ENCODE results near the gene MEIKIN.

The MEIKIN gene

GRCh38 chr5:131991593-131992324 lies 46.3 kb upstream of the MEIKIN start:
- TF ChIP-seq MAX (IDR thresholded peaks at IDR 0.05; ENCODE audit: low read depth, low read length), result no peak
- TF ChIP-seq, protein P1, sequence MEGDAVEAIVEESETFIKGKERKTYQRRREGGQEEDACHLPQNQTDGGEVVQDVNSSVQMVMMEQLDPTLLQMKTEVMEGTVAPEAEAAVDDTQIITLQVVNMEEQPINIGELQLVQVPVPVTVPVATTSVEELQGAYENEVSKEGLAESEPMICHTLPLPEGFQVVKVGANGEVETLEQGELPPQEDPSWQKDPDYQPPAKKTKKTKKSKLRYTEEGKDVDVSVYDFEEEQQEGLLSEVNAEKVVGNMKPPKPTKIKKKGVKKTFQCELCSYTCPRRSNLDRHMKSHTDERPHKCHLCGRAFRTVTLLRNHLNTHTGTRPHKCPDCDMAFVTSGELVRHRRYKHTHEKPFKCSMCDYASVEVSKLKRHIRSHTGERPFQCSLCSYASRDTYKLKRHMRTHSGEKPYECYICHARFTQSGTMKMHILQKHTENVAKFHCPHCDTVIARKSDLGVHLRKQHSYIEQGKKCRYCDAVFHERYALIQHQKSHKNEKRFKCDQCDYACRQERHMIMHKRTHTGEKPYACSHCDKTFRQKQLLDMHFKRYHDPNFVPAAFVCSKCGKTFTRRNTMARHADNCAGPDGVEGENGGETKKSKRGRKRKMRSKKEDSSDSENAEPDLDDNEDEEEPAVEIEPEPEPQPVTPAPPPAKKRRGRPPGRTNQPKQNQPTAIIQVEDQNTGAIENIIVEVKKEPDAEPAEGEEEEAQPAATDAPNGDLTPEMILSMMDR (IDR thresholded peaks at IDR 0.05; ENCODE audit: low read depth, low read length), result no peak
- TF ChIP-seq POLR2A (IDR thresholded peaks at IDR 0.05; ENCODE audit: extremely low read depth, insufficient read length), result no peak
- no peak for TF ChIP-seq MYC (IDR thresholded peaks at IDR 0.05; ENCODE audit: low read depth, low read length)
- no peak overlapping the region for H3K4me3 ChIP-seq (ENCODE audit: low read depth, low read length)
- no peak for DNase-seq (ENCODE audit: low read depth)

DNA sequence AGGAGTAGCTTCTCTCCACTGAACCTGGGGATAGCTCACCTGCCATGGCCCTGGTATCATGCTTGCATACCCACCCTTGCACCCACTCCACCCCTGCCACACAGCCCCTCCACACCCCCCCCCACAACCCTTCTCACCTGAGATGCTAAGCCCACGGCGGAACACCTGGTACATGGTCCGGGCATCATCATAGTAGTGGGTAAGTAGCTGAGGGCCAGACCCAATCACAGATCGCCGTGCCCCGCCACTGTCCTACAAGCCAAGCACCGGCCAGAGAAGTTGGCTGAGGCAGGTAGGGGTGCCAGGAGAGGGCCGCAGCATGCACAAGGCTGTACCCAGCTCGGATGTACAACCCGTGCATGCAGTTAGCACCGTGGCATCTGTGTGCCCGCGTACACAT lies 45.3 kb upstream of the MEIKIN start:
- TF ChIP-seq MYC (IDR thresholded peaks at IDR 0.05; ENCODE audit: low read depth, low read length), result no peak
- no peak for TF ChIP-seq POLR2A (IDR thresholded peaks at IDR 0.05; ENCODE audit: extremely low read depth, insufficient read length)
- TF ChIP-seq MAX (IDR thresholded peaks at IDR 0.05; ENCODE audit: low read depth, low read length), result no peak
- TF ChIP-seq, protein P1 (IDR thresholded peaks at IDR 0.05; ENCODE audit: low read depth, low read length), result no peak
- H3K4me3 ChIP-seq (ENCODE audit: low read depth, low read length), result no peak overlapping the region
- DNase-seq (ENCODE audit: low read depth), result no peak

DNA sequence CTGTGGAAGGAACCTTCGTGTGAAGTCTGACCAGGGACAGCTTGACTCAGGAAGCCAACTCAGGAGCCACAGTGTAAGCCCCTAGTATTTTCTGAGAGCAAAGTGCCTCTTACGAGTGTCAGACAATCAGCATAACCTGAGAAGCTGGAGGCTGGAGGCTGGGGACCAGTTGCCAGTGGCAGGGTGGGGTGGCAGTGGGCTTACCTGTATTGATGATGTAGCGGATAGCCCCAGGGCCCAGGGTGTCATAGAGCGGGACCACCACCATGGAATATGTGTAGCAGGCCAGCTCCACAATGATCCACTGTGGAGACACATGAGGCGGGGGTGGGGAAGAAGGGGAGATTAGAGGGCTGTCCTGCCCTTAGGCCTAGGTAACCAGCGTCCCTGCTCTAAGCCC lies 43.1 kb upstream of the MEIKIN start:
- no peak for DNase-seq (ENCODE audit: low read depth)
- TF ChIP-seq POLR2A (IDR thresholded peaks at IDR 0.05; ENCODE audit: extremely low read depth, insufficient read length) (no peak), MYC (IDR thresholded peaks at IDR 0.05; ENCODE audit: low read depth, low read length) (no peak), MAX (IDR thresholded peaks at IDR 0.05; ENCODE audit: low read depth, low read length) (no peak)
- TF ChIP-seq, protein P1 (IDR thresholded peaks at IDR 0.05; ENCODE audit: low read depth, low read length), result no peak
- H3K4me3 ChIP-seq (ENCODE audit: low read depth, low read length), result no peak overlapping the region

DNA sequence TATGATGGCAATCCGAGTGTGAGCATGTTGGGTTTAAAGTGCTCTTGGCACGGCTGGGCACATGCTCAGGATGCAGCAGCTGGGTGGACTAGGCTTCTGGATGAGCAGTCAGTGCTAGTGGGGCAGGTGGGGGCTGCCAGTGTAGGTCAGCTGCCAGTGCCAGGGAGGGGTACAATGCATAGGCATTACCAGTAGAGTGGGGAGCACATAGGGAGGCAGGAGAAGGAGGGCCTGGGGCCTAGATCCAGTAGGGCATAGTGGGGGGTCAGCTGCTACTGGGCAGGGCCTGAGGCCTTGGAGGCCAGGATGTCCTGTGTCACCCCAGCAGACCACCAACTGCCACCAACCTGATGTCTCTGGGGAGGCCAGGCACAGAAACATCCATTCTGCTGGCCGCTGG lies 41.8 kb upstream of the MEIKIN start:
- no peak for DNase-seq (ENCODE audit: low read depth)
- H3K4me3 ChIP-seq (ENCODE audit: low read depth, low read length), result no peak overlapping the region
- TF ChIP-seq MYC (IDR thresholded peaks at IDR 0.05; ENCODE audit: low read depth, low read length), result no peak
- no peak for TF ChIP-seq MAX (IDR thresholded peaks at IDR 0.05; ENCODE audit: low read depth, low read length)
- TF ChIP-seq, protein P1 (IDR thresholded peaks at IDR 0.05; ENCODE audit: low read depth, low read length), result no peak
- no peak for TF ChIP-seq POLR2A (IDR thresholded peaks at IDR 0.05; ENCODE audit: extremely low read depth, insufficient read length)

DNA sequence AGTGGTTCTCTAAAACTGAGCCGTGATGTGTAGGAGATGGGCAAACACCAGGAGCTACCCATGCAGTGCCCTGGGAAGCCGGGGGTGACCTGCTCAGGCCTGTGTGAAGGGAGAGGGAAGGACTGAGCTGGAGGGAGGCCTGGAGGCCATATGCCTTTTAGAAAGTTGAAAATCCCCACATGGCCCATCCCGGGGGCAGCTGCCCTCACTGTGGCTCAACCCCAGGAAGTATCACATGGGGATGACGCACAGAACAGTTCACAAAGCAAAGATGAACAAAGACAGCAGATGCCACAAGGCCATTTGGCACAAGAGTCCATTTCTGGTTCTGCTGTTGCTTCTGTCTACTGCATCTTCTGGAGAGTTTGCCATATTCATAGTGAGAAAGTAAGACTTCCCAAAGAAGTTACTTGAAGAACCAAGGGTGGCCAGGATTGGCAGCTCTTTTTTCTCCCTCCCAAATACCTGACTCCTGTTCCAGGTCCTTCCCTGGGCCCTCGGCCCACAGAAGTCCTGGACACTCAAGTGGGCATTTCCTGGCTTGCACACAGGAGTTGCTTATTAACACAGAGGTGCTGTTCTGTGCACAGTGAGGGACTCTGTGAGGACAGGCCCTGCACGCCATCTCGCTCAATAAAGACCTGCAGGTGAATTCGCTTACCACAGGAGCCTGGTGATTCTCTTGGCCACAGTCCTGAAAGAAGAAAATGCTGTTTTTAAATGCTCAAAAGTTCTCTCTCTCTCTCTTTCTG lies 40.9 kb upstream of the MEIKIN start:
- DNase-seq (ENCODE audit: low read depth), result no peak
- H3K4me3 ChIP-seq (ENCODE audit: low read depth, low read length), result no peak overlapping the region
- TF ChIP-seq MAX (IDR thresholded peaks at IDR 0.05; ENCODE audit: low read depth, low read length) (no peak), POLR2A (IDR thresholded peaks at IDR 0.05; ENCODE audit: extremely low read depth, insufficient read length) (no peak), MYC (IDR thresholded peaks at IDR 0.05; ENCODE audit: low read depth, low read length) (no peak)
- TF ChIP-seq, protein P1 (IDR thresholded peaks at IDR 0.05; ENCODE audit: low read depth, low read length), result no peak

All from NB4 (cell line).